Measurements from ENCODE around the gene KCNJ2.

KCNJ2 gene

DNA sequence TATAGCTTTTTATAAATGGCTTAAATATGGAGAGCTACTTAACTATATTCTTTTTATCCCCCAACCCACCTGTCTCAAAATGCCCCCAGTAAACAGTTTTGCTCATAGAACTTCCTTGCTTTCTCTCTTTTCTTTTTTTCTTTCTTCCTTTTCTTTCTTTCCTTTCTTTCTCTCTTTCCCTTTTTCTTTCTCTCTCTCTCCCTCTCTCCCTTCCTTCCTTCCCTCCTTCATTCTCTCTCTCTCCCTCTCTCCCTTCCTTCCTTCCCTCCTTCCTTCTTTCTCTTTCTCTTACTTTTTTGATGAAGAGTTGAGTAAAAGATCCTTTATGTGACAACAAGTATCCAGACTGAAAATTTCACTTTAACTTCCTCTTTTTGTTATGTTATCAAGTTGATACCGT lies 48.2 kb downstream of the KCNJ2 start:
- TF ChIP-seq, protein P1, sequence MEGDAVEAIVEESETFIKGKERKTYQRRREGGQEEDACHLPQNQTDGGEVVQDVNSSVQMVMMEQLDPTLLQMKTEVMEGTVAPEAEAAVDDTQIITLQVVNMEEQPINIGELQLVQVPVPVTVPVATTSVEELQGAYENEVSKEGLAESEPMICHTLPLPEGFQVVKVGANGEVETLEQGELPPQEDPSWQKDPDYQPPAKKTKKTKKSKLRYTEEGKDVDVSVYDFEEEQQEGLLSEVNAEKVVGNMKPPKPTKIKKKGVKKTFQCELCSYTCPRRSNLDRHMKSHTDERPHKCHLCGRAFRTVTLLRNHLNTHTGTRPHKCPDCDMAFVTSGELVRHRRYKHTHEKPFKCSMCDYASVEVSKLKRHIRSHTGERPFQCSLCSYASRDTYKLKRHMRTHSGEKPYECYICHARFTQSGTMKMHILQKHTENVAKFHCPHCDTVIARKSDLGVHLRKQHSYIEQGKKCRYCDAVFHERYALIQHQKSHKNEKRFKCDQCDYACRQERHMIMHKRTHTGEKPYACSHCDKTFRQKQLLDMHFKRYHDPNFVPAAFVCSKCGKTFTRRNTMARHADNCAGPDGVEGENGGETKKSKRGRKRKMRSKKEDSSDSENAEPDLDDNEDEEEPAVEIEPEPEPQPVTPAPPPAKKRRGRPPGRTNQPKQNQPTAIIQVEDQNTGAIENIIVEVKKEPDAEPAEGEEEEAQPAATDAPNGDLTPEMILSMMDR (IDR thresholded peaks at IDR 0.05; ENCODE audit: low read depth, low read length) = no peak
- no peak overlapping the region for H3K4me3 ChIP-seq (ENCODE audit: low read depth, low read length)
- in situ Hi-C loops (cut with HindIII; ENCODE audit: low sequenced_read_pairs) = no loop called here
- DNase-seq (ENCODE audit: low read depth, low spot score) = no peak

DNA sequence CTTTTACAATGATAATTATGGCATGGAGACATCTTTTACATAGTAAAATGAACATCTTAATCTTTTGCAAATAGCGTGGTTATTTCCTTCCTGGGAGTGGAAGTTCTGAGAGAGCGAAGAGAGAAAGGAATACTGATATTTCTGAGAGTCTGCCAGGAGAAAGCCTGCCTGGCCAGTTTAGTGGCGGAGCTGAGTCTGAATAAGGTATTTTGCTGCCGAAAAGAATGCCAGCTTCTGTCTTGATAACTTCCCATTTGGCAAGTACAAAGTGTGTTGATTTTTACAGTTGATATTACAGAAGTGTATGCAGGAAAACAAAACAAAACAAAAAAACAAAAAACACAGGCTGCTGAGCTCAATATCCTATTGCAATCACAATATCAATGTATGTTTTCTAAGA lies 55.9 kb downstream of the KCNJ2 start:
- TF ChIP-seq, protein P1 (IDR thresholded peaks at IDR 0.05; ENCODE audit: low read depth, low read length) = no peak
- no peak for DNase-seq (ENCODE audit: low read depth, low spot score)
- in situ Hi-C loops (cut with HindIII; ENCODE audit: low sequenced_read_pairs) = no loop called here
- H3K4me3 ChIP-seq (ENCODE audit: low read depth, low read length) = no peak overlapping the region

Data from astrocyte of the spinal cord (primary cell).